Stomach (tissue), 4 donors: Measurements from ENCODE around the gene HIF1AN.

Experiments used
- EP300 ChIP-seq: sonication (generic); formaldehyde crosslinking; IDR thresholded peaks from one replicate; pipeline ENCODE4 v1.6.1; 2017; ENCODE audit warnings: antibody characterized with exemption
- POLR2A ChIP-seq, 4 donors: fragments of 450-650 bp; IDR thresholded peaks; one replicate each; pipeline ENCODE4 v1.6.1; 2016; ENCODE audit warnings: antibody characterized with exemption in 4 of 4, control low read depth in 2 of 4, mild to moderate bottlenecking in 1 of 4, moderate library complexity in 1 of 4
- TF ChIP-seq, protein P1 (sequence below), 7 experiments: fragments of 450-650 bp in 4 of 7; fragments of 200-600 bp in 3 of 7; sonication (generic) in 3 of 7; IDR thresholded peaks; one replicate each; pipeline ENCODE4 v1.5.1; 2016 to 2019; ENCODE audit warnings: antibody characterized with exemption in 7 of 7, control low read depth in 2 of 7, mild to moderate bottlenecking in 1 of 7

DNA sequence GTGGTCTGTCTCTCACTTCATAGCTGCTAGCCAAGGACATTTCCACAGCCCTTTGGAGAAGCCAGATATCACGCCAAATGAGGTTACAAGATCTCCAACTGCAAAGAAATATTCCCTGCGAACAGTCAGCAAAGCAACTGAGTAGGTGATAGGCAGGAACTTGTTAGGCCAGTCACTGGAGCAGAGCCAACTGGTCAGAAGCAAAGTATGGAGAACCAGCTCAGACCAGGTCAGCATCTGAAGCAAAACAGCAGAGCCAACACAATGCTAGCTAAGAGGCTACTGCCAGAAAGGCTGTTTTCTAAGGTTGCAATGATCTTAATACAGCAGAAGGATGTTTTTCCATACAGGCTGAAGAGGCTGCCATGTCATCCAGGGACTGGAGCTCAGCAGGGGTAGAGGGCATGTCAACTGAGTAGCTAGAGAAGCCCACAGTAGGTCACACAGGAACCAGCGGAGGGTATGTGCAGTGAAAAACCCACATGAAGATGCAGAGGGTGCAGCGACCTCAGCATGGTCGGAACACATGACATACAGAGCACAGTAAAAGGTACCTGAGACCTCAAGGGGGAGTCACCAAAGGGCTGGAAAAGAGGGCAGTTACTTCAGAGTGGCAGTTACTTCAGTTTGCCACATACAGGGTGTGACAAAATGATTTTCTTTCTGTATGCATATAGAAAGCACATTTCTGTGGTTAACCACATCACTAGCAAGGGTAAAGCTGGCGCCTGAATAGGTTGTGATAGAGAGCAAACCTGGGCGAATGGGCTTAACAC is 25.0 kb upstream of the HIF1AN start:
- TF ChIP-seq, protein P1, sequence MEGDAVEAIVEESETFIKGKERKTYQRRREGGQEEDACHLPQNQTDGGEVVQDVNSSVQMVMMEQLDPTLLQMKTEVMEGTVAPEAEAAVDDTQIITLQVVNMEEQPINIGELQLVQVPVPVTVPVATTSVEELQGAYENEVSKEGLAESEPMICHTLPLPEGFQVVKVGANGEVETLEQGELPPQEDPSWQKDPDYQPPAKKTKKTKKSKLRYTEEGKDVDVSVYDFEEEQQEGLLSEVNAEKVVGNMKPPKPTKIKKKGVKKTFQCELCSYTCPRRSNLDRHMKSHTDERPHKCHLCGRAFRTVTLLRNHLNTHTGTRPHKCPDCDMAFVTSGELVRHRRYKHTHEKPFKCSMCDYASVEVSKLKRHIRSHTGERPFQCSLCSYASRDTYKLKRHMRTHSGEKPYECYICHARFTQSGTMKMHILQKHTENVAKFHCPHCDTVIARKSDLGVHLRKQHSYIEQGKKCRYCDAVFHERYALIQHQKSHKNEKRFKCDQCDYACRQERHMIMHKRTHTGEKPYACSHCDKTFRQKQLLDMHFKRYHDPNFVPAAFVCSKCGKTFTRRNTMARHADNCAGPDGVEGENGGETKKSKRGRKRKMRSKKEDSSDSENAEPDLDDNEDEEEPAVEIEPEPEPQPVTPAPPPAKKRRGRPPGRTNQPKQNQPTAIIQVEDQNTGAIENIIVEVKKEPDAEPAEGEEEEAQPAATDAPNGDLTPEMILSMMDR (IDR thresholded peaks at IDR 0.05) = no peak
- no peak for TF ChIP-seq EP300
- no peak for TF ChIP-seq POLR2A (IDR thresholded peaks at IDR 0.05)
